Smooth muscle cell (in vitro differentiated cells): Measurements from ENCODE around the gene CCDC148. TPM values are rescaled to one million over a fixed set of nuclear protein-coding genes. Genes with fewer than 3 reads are reported as not detected.

ENCODE experiments used
- DNase-seq: peaks from one replicate; lab custom pipeline; 2025; ENCODE audit not compliant: unreplicated experiment; lab: John Stamatoyannopoulos, UW
- H2AFZ ChIP-seq: fragments of 200-600 bp; sonication (generic); 2 replicates; pipeline ENCODE4 v1.6.0; 2016; ENCODE audit warnings: antibody characterized with exemption, low read depth, mild to moderate bottlenecking
- H3F3A ChIP-seq: fragments of 200-600 bp; sonication (generic); 2 replicates; pipeline ENCODE4 v1.6.0; 2017; ENCODE audit warnings: antibody characterized with exemption, low read depth
- H3K27ac ChIP-seq: fragments of 200-600 bp; sonication (generic); 2 replicates; pipeline ENCODE4 v1.5.1; 2016; ENCODE audit warnings: low read depth, mild to moderate bottlenecking
- H3K27me3 ChIP-seq: fragments of 200-600 bp; sonication (generic); 2 replicates; pipeline ENCODE4 v1.6.1; 2016; ENCODE audit warnings: low read depth, mild to moderate bottlenecking
- H3K36me3 ChIP-seq: fragments of 200-600 bp; sonication (generic); 2 replicates; pipeline ENCODE4 v1.5.1; 2016; ENCODE audit warnings: low read depth
- H3K4me1 ChIP-seq: fragments of 200-600 bp; sonication (generic); 2 replicates; pipeline ENCODE4 v1.5.1; 2016; ENCODE audit warnings: low read depth
- H3K4me2 ChIP-seq: fragments of 200-600 bp; sonication (generic); 2 replicates; pipeline ENCODE4 v1.6.0; 2016; ENCODE audit warnings: mild to moderate bottlenecking
- H3K4me3 ChIP-seq: fragments of 200-600 bp; sonication (generic); 2 replicates; pipeline ENCODE4 v1.5.1; 2016; ENCODE audit warnings: mild to moderate bottlenecking
- H3K79me2 ChIP-seq: fragments of 200-600 bp; sonication (generic); 2 replicates; pipeline ENCODE4 v1.6.0; 2016; ENCODE audit warnings: low read depth, mild to moderate bottlenecking
- H3K9ac ChIP-seq: fragments of 200-600 bp; sonication (generic); 2 replicates; pipeline ENCODE4 v1.6.0; 2016; ENCODE audit warnings: low read depth
- H3K9me3 ChIP-seq: fragments of 200-600 bp; sonication (generic); replicated peaks from 2 replicates; pipeline ENCODE4 v1.5.1; 2016; ENCODE audit warnings: low read depth
- H4K20me1 ChIP-seq: fragments of 200-600 bp; sonication (generic); 2 replicates; pipeline ENCODE4 v1.6.0; 2016; ENCODE audit warnings: low read depth
- CTCF ChIP-seq: fragments of 200-600 bp; sonication (generic); IDR thresholded peaks from 2 replicates; pipeline ENCODE4 v1.5.1; 2017; ENCODE audit warnings: borderline replicate concordance, mild to moderate bottlenecking, antibody characterized with exemption; ENCODE audit not compliant: insufficient read depth, poor library complexity, severe bottlenecking
- WGBS: methylation state at CpG from one replicate; pipeline ENCODE4 v1.1.7; 2016; ENCODE audit warnings: low lambda C conversion rate; 5-methylcytosine and 5-hydroxymethylcytosine counted together
- polyA plus RNA-seq: library from polyadenylated mRNA; unstranded; fragments of >200 nt; fragmentation: Nextera tagmentation; extraction: Ambion mirVana; gene quantifications from 2 replicates; pipeline ENCODE4 v1.2.1, GENCODE V29; 2016
- total RNA-seq: library from RNA; depleted of rRNA; stranded (reverse); fragments of >200 nt; gene quantifications from 2 replicates; pipeline ENCODE4 v1.2.3, GENCODE V29; 2014

CCDC148 gene
- total RNA-seq (0.09 and 0.18 TPM in 2 replicates), polyA plus RNA-seq (not detected in 2 replicates)

- peak; percentile 60 for DNase-seq
- peak within 1 kb of the TSS; percentile 92 for H3K4me2 ChIP-seq
- no peaks in the 10 kb centered on the region for H3K36me3 ChIP-seq
- H3K4me1 ChIP-seq, result peaks cover 22% of the 10 kb centered on the region
- peak within 1 kb of the TSS; percentile 66 for H3K9ac ChIP-seq
- H4K20me1 ChIP-seq, result peaks cover 29% of the 10 kb centered on the region
- H3K4me3 ChIP-seq, result peak within 1 kb of the TSS; percentile 71
- H3K27me3 ChIP-seq, result no peaks in the 10 kb centered on the region
- H3K79me2 ChIP-seq, result peaks cover 30% of the 10 kb centered on the region
- WGBS, result 2% methylated on average over 24 of the region's 48 CpGs
- H3F3A ChIP-seq, result peaks cover 13% of the 10 kb centered on the region
- H3K27ac ChIP-seq, result peak within 1 kb of the TSS; percentile 40
- H2AFZ ChIP-seq, result peak within 1 kb of the TSS; percentile 88
- no peak for TF ChIP-seq CTCF
- no peaks in the 10 kb centered on the region for H3K9me3 ChIP-seq
These were observed at the start of gene CCDC148, which contains the start of gene PKP4 for GRCh38 chr2:158456309-158457066. Gene CCDC148 (minus strand): TSS chr2:158456753. CDS start chr2:158456439, 314 bp downstream. Gene PKP4 (plus strand): TSS chr2:158456952. CDS start chr2:158533185, 76,233 bp downstream.

- DNase-seq, result no peak
- Histone ChIP-seq H3F3A (no peaks in the 10 kb centered on the region), H3K79me2 (peaks cover 12% of the 10 kb centered on the region), H3K27me3 (no peaks in the 10 kb centered on the region), H3K27ac (no peak overlapping the region), H3K9me3 (no peaks in the 10 kb centered on the region), H3K4me3 (no peak overlapping the region), H3K4me2 (no peak overlapping the region), H3K4me1 (no peaks in the 10 kb centered on the region), H3K36me3 (no peaks in the 10 kb centered on the region), H3K9ac (no peak overlapping the region), H4K20me1 (peaks cover 16% of the 10 kb centered on the region), H2AFZ (no peak overlapping the region)
- WGBS, result 84% methylated on average over 4 of the region's 4 CpGs
- TF ChIP-seq CTCF, result no peak
These were observed 48.9 kb upstream of the CCDC148 start for GRCh38 chr2:158505448-158505934.

GRCh38 chr2:158504088-158504487 lies 47.5 kb upstream of the CCDC148 start:
- H3K9ac ChIP-seq, result no peak overlapping the region
- 96% methylated on average over 3 of the region's 3 CpGs for WGBS
- H4K20me1 ChIP-seq, result peaks cover 22% of the 10 kb centered on the region
- H3K9me3 ChIP-seq, result no peaks in the 10 kb centered on the region
- no peak overlapping the region for H3K27ac ChIP-seq
- no peak for DNase-seq
- H3K4me1 ChIP-seq, result no peaks in the 10 kb centered on the region
- no peaks in the 10 kb centered on the region for H3K36me3 ChIP-seq
- H3K79me2 ChIP-seq, result peaks cover 9% of the 10 kb centered on the region
- no peaks in the 10 kb centered on the region for H3K27me3 ChIP-seq
- H2AFZ ChIP-seq, result no peak overlapping the region
- no peak overlapping the region for H3K4me3 ChIP-seq
- TF ChIP-seq CTCF, result no peak
- no peak overlapping the region for H3K4me2 ChIP-seq
- H3F3A ChIP-seq, result no peaks in the 10 kb centered on the region

GRCh38 chr2:158502974-158503373 lies 46.4 kb upstream of the CCDC148 start:
- Histone ChIP-seq H3K9me3 (no peaks in the 10 kb centered on the region), H3K27me3 (no peaks in the 10 kb centered on the region), H3K79me2 (no peaks in the 10 kb centered on the region), H3K36me3 (no peaks in the 10 kb centered on the region), H3K27ac (no peak overlapping the region), H3F3A (no peaks in the 10 kb centered on the region), H3K9ac (no peak overlapping the region), H2AFZ (no peak overlapping the region), H3K4me2 (no peak overlapping the region), H3K4me1 (no peaks in the 10 kb centered on the region), H3K4me3 (no peak overlapping the region), H4K20me1 (peaks cover 31% of the 10 kb centered on the region)
- WGBS, result 68% methylated on average over 2 of the region's 2 CpGs
- DNase-seq, result no peak
- no peak for TF ChIP-seq CTCF
